ENCODE data around the gene C1QTNF4. TPM values are rescaled to one million over a fixed set of nuclear protein-coding genes. Genes with fewer than 3 reads are reported as not detected.

C1QTNF4 gene
- total RNA-seq, 1 experiment from 2014 or later = 0.22 TPM

DNA sequence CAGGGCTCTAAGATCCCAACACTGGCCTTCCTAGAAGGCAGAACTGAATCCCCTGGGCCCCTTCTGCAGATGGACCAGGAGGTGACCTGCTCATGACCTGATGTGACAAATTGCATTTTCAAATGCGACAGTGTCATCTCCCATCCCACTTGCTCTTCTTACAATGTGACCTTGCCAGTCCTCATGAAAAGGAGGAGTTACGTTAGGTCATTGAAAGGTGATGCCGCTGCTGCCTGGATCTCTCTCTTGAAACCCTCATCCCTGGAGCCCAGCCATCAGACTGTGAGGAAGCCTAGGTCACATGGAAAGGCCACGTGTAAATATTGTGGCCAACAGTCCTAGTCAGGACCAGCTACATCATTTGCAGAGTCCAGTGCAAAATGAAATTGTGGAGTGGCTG is 5.7 kb upstream of the C1QTNF4 start:
- H3K27me3 ChIP-seq (ENCODE audit: insufficient read depth, low read depth) = no peaks in the 10 kb centered on the region; the same call in 1 of the 2 replicates
- no peak for DNase-seq
- H3F3A ChIP-seq (ENCODE audit: insufficient read depth, low read depth) = no peaks in the 10 kb centered on the region
- no peaks in the 10 kb centered on the region for H4K20me1 ChIP-seq (ENCODE audit: insufficient read depth)
- H3K36me3 ChIP-seq (ENCODE audit: low read depth) = no peaks in the 10 kb centered on the region
- H3K9me2 ChIP-seq (ENCODE audit: insufficient read depth) = no peaks in the 10 kb centered on the region
- no peak overlapping the region for H3K4me3 ChIP-seq
- TF ChIP-seq, protein P1, sequence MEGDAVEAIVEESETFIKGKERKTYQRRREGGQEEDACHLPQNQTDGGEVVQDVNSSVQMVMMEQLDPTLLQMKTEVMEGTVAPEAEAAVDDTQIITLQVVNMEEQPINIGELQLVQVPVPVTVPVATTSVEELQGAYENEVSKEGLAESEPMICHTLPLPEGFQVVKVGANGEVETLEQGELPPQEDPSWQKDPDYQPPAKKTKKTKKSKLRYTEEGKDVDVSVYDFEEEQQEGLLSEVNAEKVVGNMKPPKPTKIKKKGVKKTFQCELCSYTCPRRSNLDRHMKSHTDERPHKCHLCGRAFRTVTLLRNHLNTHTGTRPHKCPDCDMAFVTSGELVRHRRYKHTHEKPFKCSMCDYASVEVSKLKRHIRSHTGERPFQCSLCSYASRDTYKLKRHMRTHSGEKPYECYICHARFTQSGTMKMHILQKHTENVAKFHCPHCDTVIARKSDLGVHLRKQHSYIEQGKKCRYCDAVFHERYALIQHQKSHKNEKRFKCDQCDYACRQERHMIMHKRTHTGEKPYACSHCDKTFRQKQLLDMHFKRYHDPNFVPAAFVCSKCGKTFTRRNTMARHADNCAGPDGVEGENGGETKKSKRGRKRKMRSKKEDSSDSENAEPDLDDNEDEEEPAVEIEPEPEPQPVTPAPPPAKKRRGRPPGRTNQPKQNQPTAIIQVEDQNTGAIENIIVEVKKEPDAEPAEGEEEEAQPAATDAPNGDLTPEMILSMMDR (conservative IDR thresholded peaks at IDR 0.05) = no peak
- TF ChIP-seq EZH2 (IDR thresholded peaks at IDR 0.05; ENCODE audit: low read depth) = no peak
- ChIA-PET CTCF (no interaction called here), POLR2A (ENCODE audit: unreplicated experiment) (no interaction called here)
- no peak overlapping the region for H3K4me2 ChIP-seq
- no peak overlapping the region for H3K27ac ChIP-seq
- H2AFZ ChIP-seq = no peak overlapping the region
- no peaks in the 10 kb centered on the region for H3K4me1 ChIP-seq (replicated peaks; ENCODE audit: insufficient read depth)
- intact Hi-C loops (cut with micrococcal nuclease; ENCODE audit: unreplicated experiment) = no loop called here
- BruUV-seq (replicated peaks) = no TSS peak
- no peaks in the 10 kb centered on the region for H3K9me3 ChIP-seq (ENCODE audit: insufficient read depth, low read depth)
- no peaks in the 10 kb centered on the region for H3K79me2 ChIP-seq (ENCODE audit: low read depth)

DNA sequence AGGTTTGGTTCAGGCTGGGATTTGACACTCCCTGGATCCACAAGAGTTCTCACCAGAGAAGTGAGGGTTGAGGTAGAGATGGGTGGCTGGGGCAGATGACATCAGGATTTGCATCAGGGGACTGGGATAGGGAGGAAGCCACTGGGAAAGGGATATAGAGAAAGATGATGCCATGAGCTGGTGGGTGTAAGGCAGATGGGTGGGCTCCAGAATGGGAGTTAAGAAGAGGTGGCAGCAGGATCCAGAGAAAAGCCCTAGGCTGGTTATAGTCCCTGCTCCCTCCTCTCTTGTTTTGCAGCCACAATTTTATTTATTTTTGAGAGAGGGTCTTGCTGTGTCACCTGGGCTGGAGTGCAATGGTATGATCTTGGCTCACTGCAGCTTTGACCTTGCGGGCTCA is 1.8 kb upstream of the C1QTNF4 start:
- no peak for TF ChIP-seq EZH2 (IDR thresholded peaks at IDR 0.05; ENCODE audit: low read depth)
- TF ChIP-seq, protein P1 (conservative IDR thresholded peaks at IDR 0.05) = no peak
- Histone ChIP-seq H2AFZ (no peak overlapping the region), H4K20me1 (ENCODE audit: insufficient read depth) (no peaks in the 10 kb centered on the region), H3K27ac (no peak overlapping the region), H3K4me2 (no peak overlapping the region), H3K9me3 (ENCODE audit: insufficient read depth, low read depth) (no peaks in the 10 kb centered on the region), H3K27me3 (ENCODE audit: insufficient read depth, low read depth) (peaks cover 22% of the 10 kb centered on the region; the same call in 1 of the 2 replicates), H3K36me3 (ENCODE audit: low read depth) (no peaks in the 10 kb centered on the region), H3K4me1 (replicated peaks; ENCODE audit: insufficient read depth) (no peaks in the 10 kb centered on the region), H3K9me2 (ENCODE audit: insufficient read depth) (no peaks in the 10 kb centered on the region), H3K4me3 (no peak overlapping the region), H3K79me2 (ENCODE audit: low read depth) (no peaks in the 10 kb centered on the region), H3F3A (ENCODE audit: insufficient read depth, low read depth) (peaks cover 7% of the 10 kb centered on the region; the same call in 1 of the 2 replicates)
- no TSS peak for BruUV-seq (replicated peaks)
- ChIA-PET CTCF (no interaction called here), POLR2A (ENCODE audit: unreplicated experiment) (no interaction called here)
- no peak for DNase-seq
- intact Hi-C loops (cut with micrococcal nuclease; ENCODE audit: unreplicated experiment) = no loop called here

DNA sequence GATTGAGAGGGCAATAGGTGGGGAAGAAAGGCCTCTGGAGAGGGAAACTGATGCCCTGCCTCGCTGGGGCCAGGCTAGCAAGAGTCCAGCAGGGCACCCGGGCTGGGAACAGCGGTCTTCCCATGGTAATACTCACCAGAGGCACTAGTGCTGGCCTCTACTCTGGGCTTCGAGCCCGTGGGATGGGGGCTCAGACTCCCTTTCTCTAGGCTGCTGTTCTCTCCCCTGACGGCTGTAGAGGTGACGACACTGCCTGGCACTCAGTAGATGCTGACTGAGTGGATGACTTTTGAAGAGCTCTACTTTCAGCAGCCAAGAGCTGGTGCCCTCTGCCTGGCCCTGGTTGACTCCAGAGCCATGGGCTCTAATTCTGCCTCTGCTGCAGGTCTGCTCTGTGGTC is 818 bp upstream of the C1QTNF4 start:
- Histone ChIP-seq H3K79me2 (ENCODE audit: low read depth) (no peaks in the 10 kb centered on the region), H4K20me1 (ENCODE audit: insufficient read depth) (no peaks in the 10 kb centered on the region), H3K27ac (no peak overlapping the region), H3F3A (ENCODE audit: insufficient read depth, low read depth) (peaks cover 7% of the 10 kb centered on the region; the same call in 1 of the 2 replicates), H3K4me1 (replicated peaks; ENCODE audit: insufficient read depth) (no peaks in the 10 kb centered on the region), H3K4me3 (no peak overlapping the region), H3K27me3 (ENCODE audit: insufficient read depth, low read depth) (peaks cover 22% of the 10 kb centered on the region; the same call in 1 of the 2 replicates), H3K9me2 (ENCODE audit: insufficient read depth) (no peaks in the 10 kb centered on the region), H2AFZ (no peak overlapping the region), H3K9me3 (ENCODE audit: insufficient read depth, low read depth) (no peaks in the 10 kb centered on the region), H3K36me3 (ENCODE audit: low read depth) (no peaks in the 10 kb centered on the region), H3K4me2 (no peak overlapping the region)
- BruUV-seq (replicated peaks) = no TSS peak
- ChIA-PET POLR2A (ENCODE audit: unreplicated experiment) (interaction anchor here (0.6 kb wide), 1 partner anchor 154 kb away, joined by 3 read pairs; no protein-coding TSS in a partner anchor), CTCF (no interaction called here)
- intact Hi-C loops (cut with micrococcal nuclease; ENCODE audit: unreplicated experiment) = no loop called here
- TF ChIP-seq, protein P1 (conservative IDR thresholded peaks at IDR 0.05) = no peak
- no peak for TF ChIP-seq EZH2 (IDR thresholded peaks at IDR 0.05; ENCODE audit: low read depth)
- no peak for DNase-seq
